Heart left ventricle (tissue), 16 donors: ENCODE measurements around the gene EPHB6. TPM values are rescaled to one million over a fixed set of nuclear protein-coding genes. Genes with fewer than 3 reads are reported as not detected.
A peak's percentile ranks its signal among the peaks of the same experiment; 100 is the strongest.

Source experiments
- ATAC-seq, 4 donors: fragments of 200-7000 bp; cut with Tn5 transposase; one replicate each; pipeline ENCODE4 v1.9.1; 2020 to 2022; ENCODE audit warnings: moderate library complexity in 4 of 4, mild to moderate bottlenecking in 3 of 4, moderate number of reproducible peaks in 1 of 4
- DNase-seq, 5 donors: peaks; one replicate each; pipeline ENCODE4 v3.0.0-alpha.2; 2020
- H3K27ac ChIP-seq, 12 donors: fragments of 200-600 bp; sonication (generic) in 4 of 12; one replicate each; pipeline versions ENCODE4 v1.5.0 to v1.8.0; 2016 to 2022; ENCODE audit warnings: mild to moderate bottlenecking in 2 of 12
- H3K27me3 ChIP-seq, 9 donors: fragments of 200-600 bp; sonication (generic) in 2 of 9; one replicate each; pipeline versions ENCODE4 v1.5.1 to v1.8.0; 2016 to 2022; ENCODE audit warnings: mild to moderate bottlenecking in 3 of 9
- H3K36me3 ChIP-seq, 9 donors: fragments of 200-600 bp; sonication (generic) in 2 of 9; one replicate each; pipeline versions ENCODE4 v1.5.0 to v1.8.0; 2018 to 2022; ENCODE audit warnings: mild to moderate bottlenecking in 2 of 9
- H3K4me1 ChIP-seq, 12 donors: fragments of 200-600 bp; sonication (generic) in 4 of 12; one replicate each; pipeline versions ENCODE4 v1.5.0 to v1.8.0; 2016 to 2022; ENCODE audit warnings: mild to moderate bottlenecking in 3 of 12
- H3K4me3 ChIP-seq, 12 donors: fragments of 200-600 bp; sonication (generic) in 4 of 12; one replicate each; pipeline versions ENCODE4 v1.5.0 to v1.8.0; 2017 to 2022; ENCODE audit warnings: mild to moderate bottlenecking in 9 of 12, moderate library complexity in 4 of 12
- H3K9me3 ChIP-seq, 12 donors: fragments of 200-600 bp; sonication (generic) in 4 of 12; one replicate each; pipeline versions ENCODE4 v1.5.0 to v1.8.0; 2016 to 2022; ENCODE audit warnings: mild to moderate bottlenecking in 1 of 12
- CTCF ChIP-seq, 12 donors: fragments of 200-600 bp; sonication (generic) in 4 of 12; IDR thresholded peaks; one replicate each; pipeline versions ENCODE4 v1.5.0 to v1.8.0; 2018 to 2022; ENCODE audit warnings: antibody characterized with exemption in 12 of 12, mild to moderate bottlenecking in 5 of 12
- POLR2A ChIP-seq, 2 donors: fragments of 450-650 bp; IDR thresholded peaks; one replicate each; pipeline ENCODE4 v1.6.1; 2017; ENCODE audit warnings: antibody characterized with exemption in 2 of 2, mild to moderate bottlenecking in 2 of 2, moderate library complexity in 2 of 2
- WGBS, 4 donors: extraction: QIAGEN DNeasy Blood & Tissue Kit in 2 of 4; methylation state at CpG; one replicate each; pipeline versions ENCODE4 v1.1.5 to v1.1.7; 2013 to 2018; 5-methylcytosine and 5-hydroxymethylcytosine counted together
- intact Hi-C, 10 donors: fragments of 100-400 bp; cut with DNase I; formaldehyde crosslinking; loops; one replicate each; pipeline versions ENCODE4 v1.11.1 to v1.14.2; 2022
- polyA plus RNA-seq, 2 donors: library from polyadenylated mRNA; stranded (reverse); fragments of 200-250 nt; gene quantifications; one replicate each; pipeline ENCODE4 v1.2.3, GENCODE V29; 2013
- total RNA-seq, 9 donors: library from RNA; depleted of rRNA in 2 of 9; stranded (reverse); fragments of >200 nt in 2 of 9; fragmentation: NEBNext Ultra II Directional in 3 of 9; extraction: Animal tissue kit (Norgen Biotek cat#: 25700) in 3 of 9; gene quantifications; one replicate each; pipeline versions ENCODE4 v1.1.0 to v1.2.4, GENCODE V29; 2016 to 2023
- donor health status: ischemic (EF 13 %, LVEDD 7.1; RV severe dilation, severe dysfunction).
- donor health status: healthy with polysubstance abuse.
- donor health status: DM: no; HTN: yes; CAD: no.
- donor health status: DM: no; HTN: no; CAD: no.
- donor health status: ischemic (EF 25% LVEDD 6.9; RV normal size, moderate dysfunction).
- donor health status: ischemic (EF 25% LVEDD 5.7; RV mildly dilated, moderate dysfunction).
- donor health status: healthy.
- donor health status: DM: yes; HTN: yes; CAD: no.
- donor health status: ischemic (EF 35%, LVEDD 5.7; RV mildly dilated, moderate dysfunction).
- donor health status: nonischemic (EF 11% LVEDD 7.7; RV severe dilation, severe dysfunction).
- donor health status: DM: yes; HTN: yes; CAD: no.
- donor health status: PGD.
- donor health status: ischemic (EF 29% LVEDD 5.4; RV normal size, mild dysfunction).
- donor health status: nonischemic (EF 23%, LVEDD 6.1; RV moderate dilation, normal function).

The EPHB6 gene
- total and polyA plus RNA-seq, 11 donors: 1.5 to 20.3 (median 3.3) TPM

DNA sequence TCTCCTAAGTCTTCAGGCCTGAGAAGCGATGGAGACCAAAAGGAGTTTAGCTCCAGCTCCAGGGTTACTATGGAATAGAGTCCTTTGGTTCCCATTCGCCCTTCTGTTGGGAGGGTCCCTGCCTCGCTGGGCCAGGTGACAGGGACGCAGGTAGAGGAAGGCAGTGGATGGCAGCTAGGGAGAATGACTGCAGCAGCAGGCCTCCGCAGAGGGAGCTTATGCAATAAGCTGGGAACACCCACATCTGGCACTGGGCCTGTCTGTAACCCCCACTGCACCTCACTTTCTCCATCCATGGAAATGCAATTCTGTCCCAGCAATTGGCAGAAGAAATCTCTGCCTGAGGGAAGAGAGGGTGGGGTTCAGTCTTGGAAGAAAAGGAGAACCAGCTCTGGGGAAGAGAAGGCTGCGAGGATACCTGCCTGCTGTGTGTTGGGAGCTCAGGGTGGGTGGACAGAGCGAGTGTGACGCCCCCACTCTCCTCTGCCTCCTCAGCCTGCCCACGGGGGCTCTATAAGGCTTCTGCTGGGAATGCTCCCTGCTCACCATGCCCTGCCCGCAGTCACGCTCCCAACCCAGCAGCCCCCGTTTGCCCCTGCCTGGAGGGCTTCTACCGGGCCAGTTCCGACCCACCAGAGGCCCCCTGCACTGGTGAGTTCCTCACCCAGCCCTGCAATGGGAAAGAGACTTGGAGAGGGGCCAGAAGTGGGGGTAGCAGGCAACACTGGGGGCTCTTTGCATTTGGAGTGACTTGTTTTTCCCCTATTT lies 10.3 kb downstream of the EPHB6 start:
- DNase-seq (no peak), ATAC-seq (no peak)
- Histone ChIP-seq H3K27me3 (peaks cover 0 to 4% (median 0%) of the 10 kb centered on the region in 9 donors), H3K9me3 (no peaks in the 10 kb centered on the region), H3K36me3 (no peaks in the 10 kb centered on the region), H3K27ac (no peak overlapping the region), H3K4me1 (no peaks in the 10 kb centered on the region), H3K4me3 (no peak overlapping the region)
- intact Hi-C loops: no loop called here
- no peak for TF ChIP-seq CTCF (IDR thresholded peaks at IDR 0.05)
- TF ChIP-seq POLR2A (IDR thresholded peaks at IDR 0.05): no peak
- 68 to 77% (median 75%) methylated on average over 14 of the region's 14 CpGs for WGBS, 4 donors

- Histone ChIP-seq H3K4me1 (no peaks in the 10 kb centered on the region), H3K4me3 (no peak overlapping the region), H3K9me3 (no peaks in the 10 kb centered on the region), H3K36me3 (no peaks in the 10 kb centered on the region), H3K27me3 (peaks cover 0 to 4% (median 0%) of the 10 kb centered on the region in 9 donors), H3K27ac (no peak overlapping the region)
- ATAC-seq (no peak), DNase-seq (no peak)
- WGBS, 4 donors: 36 to 55% (median 54%) methylated on average over 10 to 13 of the region's 13 CpGs
- intact Hi-C loops: loop anchor here in 1 of 10 donors (1.0 kb wide), 1 partner anchor 11 kb away; no protein-coding TSS in a partner anchor
- TF ChIP-seq CTCF (IDR thresholded peaks at IDR 0.05) (no peak), POLR2A (IDR thresholded peaks at IDR 0.05) (no peak)
These were observed 10.9 kb downstream of the EPHB6 start for GRCh38 chr7:142865766-142866165.

GRCh38 chr7:142866361-142867096 lies 11.7 kb downstream of the EPHB6 start:
- 69 to 76% (median 71%) methylated on average over 18 of the region's 18 CpGs for WGBS, 4 donors
- H3K9me3 ChIP-seq: no peaks in the 10 kb centered on the region
- H3K27ac ChIP-seq: no peak overlapping the region
- intact Hi-C loops: loop anchor here in 1 of 10 donors (1.0 kb wide), 1 partner anchor 12 kb away; no protein-coding TSS in a partner anchor
- no peak overlapping the region for H3K4me3 ChIP-seq
- no peaks in the 10 kb centered on the region for H3K36me3 ChIP-seq
- peak in 3 of 4 donors; percentile 62 to 75 (median 63) for ATAC-seq
- peaks cover 0 to 4% (median 0%) of the 10 kb centered on the region in 9 donors for H3K27me3 ChIP-seq
- no peaks in the 10 kb centered on the region for H3K4me1 ChIP-seq
- TF ChIP-seq CTCF (IDR thresholded peaks at IDR 0.05) (peak; percentile 32 to 61 (median 45)), POLR2A (IDR thresholded peaks at IDR 0.05) (no peak)
- peak in 1 of 5 donors; percentile 57 for DNase-seq

GRCh38 chr7:142867097-142867378 lies 12.2 kb downstream of the EPHB6 start:
- Histone ChIP-seq H3K4me1 (no peaks in the 10 kb centered on the region), H3K27me3 (peaks cover 0 to 4% (median 0%) of the 10 kb centered on the region in 9 donors), H3K4me3 (no peak overlapping the region), H3K36me3 (no peaks in the 10 kb centered on the region), H3K9me3 (no peaks in the 10 kb centered on the region), H3K27ac (no peak overlapping the region)
- intact Hi-C loops: no loop called here
- 69 to 74% (median 71%) methylated on average over 4 of the region's 4 CpGs for WGBS, 4 donors
- no peak for DNase-seq
- TF ChIP-seq POLR2A (IDR thresholded peaks at IDR 0.05): no peak
- TF ChIP-seq CTCF (IDR thresholded peaks at IDR 0.05): no peak
- ATAC-seq: no peak
